LNCaP clone FGC (cell line): ENCODE results near the gene PFKP.

Source experiments
- DNase-seq: peaks from one replicate; pipeline ENCODE4 v3.0.0-alpha.2; 2011; ENCODE audit warnings: low read depth
- H3K4me3 ChIP-seq: 2 replicates; pipeline ENCODE4 v1.5.1; 2011; ENCODE audit warnings: mild to moderate bottlenecking, low read depth, low read length, control low read depth
- TF ChIP-seq, protein P1 (sequence below): IDR thresholded peaks from 2 replicates; pipeline ENCODE4 v1.5.1; 2012; ENCODE audit warnings: mild to moderate bottlenecking; ENCODE audit not compliant: control insufficient read depth, insufficient read depth; ENCODE audit errors: extremely low read depth

PFKP gene

DNA sequence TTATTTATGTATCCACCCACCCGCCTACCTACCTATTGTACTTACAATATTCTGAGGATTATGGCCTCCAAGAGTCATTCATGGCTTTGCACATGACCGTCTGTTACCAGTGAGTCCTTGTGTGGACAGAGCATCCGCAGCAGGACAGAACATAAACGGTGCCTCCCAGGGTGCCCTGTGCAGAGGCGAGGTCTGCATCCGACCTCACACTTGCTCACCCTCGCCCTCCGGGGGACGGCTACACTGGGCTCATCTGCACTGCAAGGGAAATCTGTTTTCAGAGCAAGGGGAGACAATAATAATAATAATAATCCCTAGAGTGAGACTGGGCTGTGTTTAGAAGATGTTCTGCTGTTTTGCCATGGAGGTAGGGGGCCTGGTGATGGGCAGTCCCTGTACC is 29.8 kb downstream of the PFKP start:
- DNase-seq: no peak
- H3K4me3 ChIP-seq: no peak overlapping the region
- TF ChIP-seq, protein P1, sequence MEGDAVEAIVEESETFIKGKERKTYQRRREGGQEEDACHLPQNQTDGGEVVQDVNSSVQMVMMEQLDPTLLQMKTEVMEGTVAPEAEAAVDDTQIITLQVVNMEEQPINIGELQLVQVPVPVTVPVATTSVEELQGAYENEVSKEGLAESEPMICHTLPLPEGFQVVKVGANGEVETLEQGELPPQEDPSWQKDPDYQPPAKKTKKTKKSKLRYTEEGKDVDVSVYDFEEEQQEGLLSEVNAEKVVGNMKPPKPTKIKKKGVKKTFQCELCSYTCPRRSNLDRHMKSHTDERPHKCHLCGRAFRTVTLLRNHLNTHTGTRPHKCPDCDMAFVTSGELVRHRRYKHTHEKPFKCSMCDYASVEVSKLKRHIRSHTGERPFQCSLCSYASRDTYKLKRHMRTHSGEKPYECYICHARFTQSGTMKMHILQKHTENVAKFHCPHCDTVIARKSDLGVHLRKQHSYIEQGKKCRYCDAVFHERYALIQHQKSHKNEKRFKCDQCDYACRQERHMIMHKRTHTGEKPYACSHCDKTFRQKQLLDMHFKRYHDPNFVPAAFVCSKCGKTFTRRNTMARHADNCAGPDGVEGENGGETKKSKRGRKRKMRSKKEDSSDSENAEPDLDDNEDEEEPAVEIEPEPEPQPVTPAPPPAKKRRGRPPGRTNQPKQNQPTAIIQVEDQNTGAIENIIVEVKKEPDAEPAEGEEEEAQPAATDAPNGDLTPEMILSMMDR: no peak

DNA sequence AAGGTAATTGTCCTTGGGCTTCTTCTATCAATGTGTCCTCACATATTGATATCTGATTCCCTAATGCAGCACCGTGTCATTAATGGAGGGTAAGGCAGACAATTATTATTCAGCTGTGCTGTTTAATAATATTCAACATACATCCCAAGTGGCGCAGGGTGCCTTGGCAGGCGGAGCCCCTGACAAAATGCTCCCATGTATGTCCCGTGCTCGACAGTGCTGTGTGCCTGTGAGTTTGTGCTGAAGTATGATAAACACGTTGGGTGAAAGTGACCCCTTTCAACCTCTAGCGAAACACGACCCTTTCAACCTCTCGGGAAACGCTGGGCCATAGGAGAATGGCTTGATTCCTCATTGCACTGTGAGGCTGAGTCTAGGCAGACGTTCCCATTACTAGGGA is 31.3 kb downstream of the PFKP start:
- H3K4me3 ChIP-seq: no peak overlapping the region
- TF ChIP-seq, protein P1: no peak
- no peak for DNase-seq

DNA sequence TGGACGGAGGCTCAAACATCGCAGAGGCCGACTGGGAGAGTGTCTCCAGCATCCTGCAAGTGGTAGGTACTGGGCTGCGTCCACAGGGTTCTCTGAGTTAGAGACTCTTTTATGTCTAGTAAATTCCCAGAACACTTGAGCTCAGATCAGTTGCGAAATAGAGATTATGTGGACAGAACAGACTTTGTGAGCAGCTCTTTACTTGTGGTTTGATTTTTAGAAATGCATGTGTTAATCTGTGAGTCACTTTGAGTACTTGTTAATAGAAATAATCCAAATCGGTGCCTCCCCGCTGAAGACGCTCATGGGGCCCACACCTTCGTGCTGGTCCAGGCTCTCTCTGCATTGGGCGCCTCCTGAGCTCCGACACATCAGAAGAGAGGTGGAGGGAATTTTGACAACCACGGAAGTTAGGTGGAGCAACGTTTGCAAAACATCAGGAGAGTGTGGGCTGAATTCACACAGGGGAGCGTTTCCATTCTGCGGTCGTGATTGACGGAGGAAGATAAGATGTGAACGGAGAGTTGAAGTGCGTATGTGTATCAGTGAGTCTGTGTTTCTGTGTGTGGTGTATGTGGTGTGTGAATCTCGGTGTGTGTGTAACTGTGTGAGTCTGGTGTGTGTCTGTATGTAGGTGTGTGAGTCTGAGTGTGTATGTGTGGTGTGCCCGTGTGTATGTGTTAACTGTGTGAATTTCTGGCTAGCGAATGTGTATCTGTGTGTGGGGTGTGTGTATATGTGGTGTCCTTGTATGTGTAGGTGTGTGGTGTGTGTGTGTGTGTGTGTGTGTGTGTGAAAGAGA is 32.1 kb downstream of the PFKP start:
- H3K4me3 ChIP-seq: no peak overlapping the region
- TF ChIP-seq, protein P1: no peak
- DNase-seq: no peak

DNA sequence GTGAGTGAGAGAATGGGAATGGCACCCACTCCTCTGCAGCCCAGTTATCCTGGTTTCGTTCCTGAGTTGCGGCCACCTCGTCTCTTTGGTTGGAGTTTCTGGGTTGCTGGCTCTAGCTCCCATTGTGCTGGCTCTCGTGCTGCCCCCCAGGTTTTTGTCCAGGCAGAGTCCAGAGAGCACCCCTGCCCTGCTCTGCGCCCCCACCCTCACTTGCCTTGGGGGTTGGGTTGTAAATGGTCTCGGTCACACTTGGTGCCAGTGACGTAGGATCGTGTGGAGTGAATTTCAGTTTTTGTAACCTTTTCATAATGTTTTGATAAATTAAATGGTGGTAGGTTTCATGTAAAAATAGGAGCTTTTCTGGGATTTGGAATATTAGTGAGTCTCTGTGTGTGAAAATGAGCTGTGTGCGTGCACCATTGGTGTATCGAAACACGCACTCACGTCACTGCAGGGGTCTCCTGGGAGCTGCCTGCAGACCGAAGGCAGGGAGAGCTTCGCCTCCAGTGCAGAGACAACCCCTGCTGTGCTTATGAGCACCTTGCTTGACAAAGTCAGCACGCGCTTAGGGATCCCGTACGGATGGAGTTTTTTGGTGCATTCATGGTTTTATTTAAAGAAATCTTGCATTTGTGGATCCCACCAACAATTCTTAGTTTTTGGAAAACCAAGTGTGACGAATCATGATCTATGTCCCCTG is 32.9 kb downstream of the PFKP start:
- H3K4me3 ChIP-seq: no peak overlapping the region
- no peak for DNase-seq
- TF ChIP-seq, protein P1: no peak

DNA sequence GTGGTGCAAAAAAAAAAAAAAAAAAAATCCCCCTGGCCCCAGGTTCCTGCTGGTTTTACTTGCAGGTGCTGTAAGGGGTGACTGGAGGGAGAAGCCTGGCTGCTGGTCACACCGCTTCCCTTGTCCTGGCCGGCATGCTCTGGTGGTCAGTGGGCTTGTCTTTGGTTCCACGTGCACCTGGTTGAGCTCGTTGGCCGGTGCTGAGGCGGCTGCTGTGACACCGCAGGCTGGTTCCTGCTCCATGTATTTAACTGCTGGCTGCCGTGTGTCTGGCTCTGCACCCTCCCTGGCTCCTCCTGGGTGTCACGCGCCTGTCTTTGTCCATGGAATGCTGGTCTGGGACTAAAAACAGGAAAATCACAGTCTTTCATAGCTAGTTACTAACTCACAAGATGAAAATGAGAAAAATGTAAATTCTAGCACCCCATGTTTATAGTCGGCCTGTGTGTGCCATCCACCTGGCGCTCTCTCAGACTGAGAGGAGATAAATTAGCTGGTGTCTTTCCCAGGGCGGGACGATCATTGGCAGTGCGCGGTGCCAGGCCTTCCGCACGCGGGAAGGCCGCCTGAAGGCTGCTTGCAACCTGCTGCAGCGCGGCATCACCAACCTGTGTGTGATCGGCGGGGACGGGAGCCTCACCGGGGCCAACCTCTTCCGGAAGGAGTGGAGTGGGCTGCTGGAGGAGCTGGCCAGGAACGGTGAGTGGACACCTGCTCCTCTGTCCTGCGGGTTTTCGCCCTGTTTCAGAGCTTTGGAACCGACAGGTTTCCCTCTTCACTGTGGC is 33.7 kb downstream of the PFKP start:
- no peak overlapping the region for H3K4me3 ChIP-seq
- DNase-seq: no peak
- TF ChIP-seq, protein P1: no peak

DNA sequence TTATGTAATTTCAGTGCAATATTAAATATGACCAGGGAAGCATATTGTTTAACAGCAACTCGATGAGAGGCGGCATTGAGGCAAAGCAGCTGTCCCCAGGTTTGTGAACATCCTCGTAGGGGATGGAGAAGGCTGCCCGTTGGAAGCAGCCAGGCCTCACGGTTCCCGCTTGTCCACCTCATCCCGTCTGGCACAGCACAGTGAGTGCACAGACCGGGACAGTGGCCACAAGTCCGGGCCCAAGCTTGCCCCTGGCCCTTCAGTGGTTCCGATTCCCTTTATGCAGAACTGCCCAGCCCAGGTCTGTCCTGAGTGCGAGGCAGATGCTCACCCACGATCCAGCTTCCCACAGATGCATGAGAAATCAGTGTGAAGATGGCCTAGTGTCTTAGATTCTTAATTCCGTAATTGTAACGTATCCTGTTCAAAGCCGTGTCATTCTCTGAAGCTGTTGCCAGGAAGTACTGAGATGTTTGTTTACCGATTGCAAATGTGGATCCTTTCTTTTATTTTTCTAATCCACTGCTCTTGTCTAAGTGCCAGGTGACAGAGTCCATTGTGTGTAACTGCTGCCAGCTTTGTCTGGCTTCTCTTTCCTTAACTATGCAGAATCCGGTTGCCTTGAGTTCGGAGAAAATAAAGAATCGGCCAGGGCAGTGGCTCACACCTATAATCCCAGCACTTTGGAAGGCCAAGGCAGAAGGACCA is 35.5 kb downstream of the PFKP start:
- TF ChIP-seq, protein P1: no peak
- peak; percentile 88 for DNase-seq
- H3K4me3 ChIP-seq: no peak overlapping the region
